HG02938 (cell line): Measurements from ENCODE around the gene CFAP47.
"Not testable (repeated sequence)": the region's sequence is repeated elsewhere in the genome, so short reads cannot be mapped to it uniquely, and the experiment has no call there.

Source experiments
- ATAC-seq: cut with Tn5 transposase; IDR thresholded peaks from one replicate; pipeline ENCODE4 v1.9.1; 2021; ENCODE audit warnings: mild to moderate bottlenecking, moderate library complexity; ENCODE audit not compliant: unreplicated experiment

The CFAP47 gene

DNA sequence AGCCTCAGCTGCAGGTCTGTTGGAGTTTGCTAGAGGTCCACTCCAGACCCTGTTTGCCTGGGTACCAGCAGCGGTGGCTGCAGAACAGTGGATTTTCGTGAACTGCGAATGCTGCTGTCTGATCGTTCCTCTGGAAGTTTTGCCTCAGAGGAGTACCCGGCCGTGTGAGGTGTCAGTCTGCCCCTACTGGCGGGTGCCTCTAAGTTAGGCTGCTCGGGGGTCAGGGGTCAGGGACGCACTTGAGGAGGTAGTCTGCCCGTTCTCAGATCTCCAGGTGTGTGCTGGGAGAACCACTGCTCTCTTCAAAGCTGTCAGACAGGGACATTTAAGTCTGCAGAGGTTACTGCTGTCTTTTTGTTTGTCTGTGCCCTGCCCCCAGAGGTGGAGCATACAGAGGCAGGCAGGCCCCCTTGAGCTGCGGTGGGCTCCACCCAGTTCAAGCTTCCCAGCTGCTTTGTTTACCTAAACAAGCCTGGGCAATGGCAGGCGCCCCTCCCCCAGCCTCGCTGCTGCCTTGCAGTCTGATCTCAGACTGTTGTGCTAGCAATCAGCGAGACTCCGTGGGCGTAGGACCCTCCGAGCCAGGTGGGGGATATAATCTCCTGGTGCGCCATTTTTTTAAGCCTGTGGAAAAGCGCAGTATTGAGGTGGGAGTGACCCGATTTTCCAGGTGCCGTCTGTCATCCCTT lies 315.4 kb downstream of the CFAP47 start:
- not testable (repeated sequence) for ATAC-seq

DNA sequence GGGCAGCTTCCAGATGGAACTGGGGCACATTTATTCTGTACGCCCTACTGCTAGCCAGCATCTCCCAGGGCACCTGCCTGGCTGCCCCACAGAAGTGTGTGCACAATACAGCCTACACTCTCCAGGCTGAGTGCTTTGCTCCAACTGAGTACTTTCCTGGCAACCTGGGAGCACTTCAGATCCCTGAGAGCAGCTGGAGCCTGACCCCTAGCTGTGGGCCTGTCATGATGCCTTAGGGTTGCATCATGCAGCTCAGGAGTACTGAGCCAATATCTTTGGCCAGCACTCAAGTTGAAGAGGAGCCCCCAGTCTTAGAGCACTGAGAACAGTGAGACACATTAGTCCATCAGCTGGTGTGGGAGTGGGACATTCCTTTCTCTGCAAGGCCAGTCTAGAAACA lies 321.9 kb downstream of the CFAP47 start:
- ATAC-seq: no peak

DNA sequence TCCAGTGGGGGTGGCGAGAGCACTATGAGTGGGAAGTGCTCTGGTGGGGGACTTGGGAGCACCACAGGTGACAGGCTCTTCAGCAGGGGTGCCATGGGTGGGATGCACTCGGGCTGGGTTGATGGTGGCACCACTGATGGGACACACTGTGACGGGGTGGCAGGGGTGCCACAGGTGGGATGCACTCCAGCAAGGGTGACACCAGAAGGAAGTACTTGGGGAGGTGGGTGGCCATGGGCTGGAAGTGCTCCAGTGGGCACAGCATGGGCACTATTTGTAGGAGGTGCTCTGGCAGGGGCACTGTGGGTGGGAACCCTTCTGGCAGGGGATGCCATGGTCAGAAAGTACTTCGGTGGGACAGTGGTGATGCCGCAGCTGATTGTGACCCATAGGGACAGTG lies 346.6 kb downstream of the CFAP47 start:
- no peak for ATAC-seq

DNA sequence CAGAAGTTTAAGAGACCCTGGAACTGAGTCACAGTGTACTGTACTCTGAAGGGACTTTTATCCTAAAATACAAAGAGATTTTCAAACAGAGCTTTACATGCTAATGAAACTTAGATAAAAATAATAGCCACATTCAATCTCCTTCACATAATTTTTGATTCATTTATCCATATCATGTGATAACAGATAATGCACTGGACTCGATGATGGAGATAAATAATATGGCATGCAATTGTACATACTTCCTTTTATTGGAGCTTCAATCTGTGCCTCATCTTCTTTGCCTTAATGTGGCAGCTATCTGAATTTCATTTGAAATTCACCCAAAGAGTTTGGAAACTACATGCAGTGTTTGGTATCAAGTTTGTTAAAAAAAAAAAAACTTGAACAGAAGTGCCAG lies 390.6 kb downstream of the CFAP47 start:
- no peak for ATAC-seq

DNA sequence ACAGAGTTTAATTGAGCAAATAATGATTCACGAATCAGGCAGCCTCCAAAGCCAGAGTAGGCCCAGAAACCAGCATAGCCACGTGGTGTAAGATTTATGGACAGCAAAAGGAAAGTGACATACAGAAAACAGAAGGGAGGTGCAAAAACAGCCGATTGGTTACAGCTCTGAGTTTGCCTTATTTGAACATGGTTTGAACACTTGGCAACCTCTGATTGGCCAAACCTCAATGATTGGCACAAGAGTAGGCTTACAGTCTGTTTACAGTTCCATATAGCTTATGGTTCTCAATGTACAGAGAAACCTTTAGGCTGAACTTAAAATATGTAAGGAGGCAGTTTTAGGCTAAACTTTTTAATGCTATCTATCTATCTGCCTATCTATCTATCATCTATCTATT lies 394.8 kb downstream of the CFAP47 start:
- ATAC-seq: no peak

DNA sequence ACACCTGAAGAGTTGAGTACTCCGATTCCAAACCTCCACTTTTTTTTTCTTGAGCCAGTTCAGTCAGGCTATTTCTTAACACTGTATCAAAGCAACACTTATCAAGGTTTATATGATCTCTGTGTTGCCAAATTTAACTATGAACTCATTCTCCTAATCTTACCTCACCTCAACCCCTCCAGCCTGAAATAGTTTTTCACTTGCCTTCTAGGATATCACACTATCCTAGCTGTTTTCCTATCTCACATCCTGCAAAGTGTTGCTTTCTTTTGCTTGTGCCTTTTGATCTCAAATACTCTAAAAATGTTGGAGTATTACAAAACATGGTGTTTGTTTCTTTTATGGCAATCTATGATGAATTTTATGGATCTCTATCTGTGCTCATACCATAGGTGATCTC lies 415.0 kb downstream of the CFAP47 start:
- ATAC-seq: no peak

DNA sequence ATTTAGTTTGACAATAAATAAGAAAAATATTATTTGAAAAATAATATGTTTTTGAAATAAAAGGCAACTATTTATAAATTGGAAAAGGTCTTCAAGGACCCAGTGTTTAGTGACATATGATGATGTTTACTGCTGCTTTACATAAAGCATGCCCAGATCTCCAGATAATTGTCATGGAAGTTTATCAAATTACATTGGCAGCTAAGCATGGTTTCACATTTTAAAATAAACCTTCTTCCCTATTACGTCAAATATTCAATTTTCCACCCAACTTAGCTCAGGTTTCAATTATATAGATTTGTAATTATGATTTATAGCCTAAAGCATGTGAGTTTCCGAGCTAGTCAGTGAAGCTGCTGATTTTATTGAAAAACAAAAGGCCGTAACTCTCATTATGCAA lies 417.2 kb downstream of the CFAP47 start:
- no peak for ATAC-seq

DNA sequence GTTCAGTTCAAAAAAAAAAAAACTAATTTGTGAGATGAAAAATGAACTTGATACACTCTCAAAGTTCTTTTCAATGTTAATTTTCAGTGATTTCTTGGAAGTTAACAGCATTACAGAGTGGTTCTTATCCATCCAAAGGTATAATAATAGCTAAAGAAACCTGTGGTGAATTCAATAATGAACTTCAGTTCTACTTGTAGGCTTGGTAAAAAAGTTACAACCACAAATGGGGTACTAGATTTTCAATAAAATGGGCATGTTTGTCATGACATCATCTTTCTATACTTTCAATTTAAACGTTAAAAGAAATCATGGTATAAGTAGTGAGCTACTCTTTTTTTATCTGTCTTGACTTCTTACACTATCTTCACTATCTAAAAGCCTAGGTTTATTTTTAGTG lies 424.8 kb downstream of the CFAP47 start:
- ATAC-seq: no peak

DNA sequence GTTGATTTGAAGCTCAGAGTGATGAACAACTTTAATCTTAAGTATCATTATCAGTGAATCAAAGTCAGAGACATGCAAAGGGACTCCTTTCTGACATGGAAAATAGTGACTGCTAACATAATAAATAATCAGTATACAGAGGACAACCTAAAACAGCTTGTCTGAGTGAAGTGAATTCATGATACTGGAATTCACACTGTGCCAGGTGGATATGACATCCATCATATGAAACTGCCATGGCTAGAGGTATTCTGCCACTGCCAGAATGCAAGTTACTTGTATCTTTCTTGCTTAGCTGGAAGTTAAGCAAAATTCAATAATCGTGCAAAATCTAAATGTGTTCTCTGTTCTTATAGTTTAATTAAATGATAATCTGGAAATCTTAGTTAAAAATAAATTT lies 429.0 kb downstream of the CFAP47 start:
- no peak for ATAC-seq

DNA sequence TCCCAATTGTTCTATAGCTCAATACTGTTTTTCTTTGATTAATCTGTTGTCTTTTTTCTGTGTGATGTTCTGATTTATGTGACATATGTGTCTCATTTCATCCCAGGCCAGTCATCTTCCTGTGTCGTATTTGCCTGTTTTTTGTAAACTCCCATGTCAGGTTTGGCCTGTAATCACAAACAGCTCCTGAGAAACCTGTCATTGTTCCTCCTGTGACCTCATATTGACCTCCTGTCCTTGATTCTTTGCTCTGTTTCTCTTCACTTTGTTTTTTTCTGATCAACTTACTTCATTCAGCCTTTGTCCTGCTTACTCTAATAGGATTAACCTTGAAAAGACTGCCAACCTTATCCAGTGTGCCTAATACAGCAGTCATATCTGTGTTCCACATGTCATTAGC lies 438.3 kb downstream of the CFAP47 start:
- ATAC-seq: no peak

DNA sequence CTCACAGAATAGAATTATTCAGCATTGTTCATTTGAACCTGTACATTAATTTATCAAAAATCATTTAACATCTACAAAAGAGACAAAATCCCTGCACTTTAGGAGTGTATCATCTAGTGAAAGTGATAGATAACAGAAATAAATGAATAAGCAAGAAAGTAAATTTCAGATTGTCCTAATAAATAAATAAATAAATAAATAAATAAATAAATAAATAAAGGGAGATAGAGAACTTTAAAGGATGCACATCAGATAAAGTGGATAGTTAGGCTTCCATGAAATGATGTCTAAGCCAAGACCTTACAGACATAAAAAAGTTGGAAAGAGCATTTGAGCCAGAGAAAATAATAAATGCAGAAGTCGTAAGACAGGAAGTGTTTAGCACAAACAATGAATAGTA lies 444.7 kb downstream of the CFAP47 start:
- ATAC-seq: no peak

DNA sequence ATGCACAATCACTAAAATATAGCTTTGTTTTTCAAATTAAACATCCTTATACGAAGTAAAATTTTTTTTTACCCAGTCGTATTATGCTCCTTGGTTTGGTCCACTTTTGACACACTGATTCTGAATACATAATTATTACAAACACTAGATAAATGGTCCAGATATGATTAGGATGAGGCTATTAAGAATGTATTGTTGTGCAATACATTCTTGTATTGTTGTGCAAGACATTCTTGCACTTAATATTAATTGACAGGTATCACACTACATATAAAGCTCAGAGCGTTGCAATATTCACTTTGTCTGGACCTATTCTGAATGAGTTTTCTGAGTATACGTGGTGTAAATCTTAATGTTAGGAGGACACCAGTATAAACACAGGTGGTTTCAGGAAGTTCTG lies 464.0 kb downstream of the CFAP47 start:
- no peak for ATAC-seq

DNA sequence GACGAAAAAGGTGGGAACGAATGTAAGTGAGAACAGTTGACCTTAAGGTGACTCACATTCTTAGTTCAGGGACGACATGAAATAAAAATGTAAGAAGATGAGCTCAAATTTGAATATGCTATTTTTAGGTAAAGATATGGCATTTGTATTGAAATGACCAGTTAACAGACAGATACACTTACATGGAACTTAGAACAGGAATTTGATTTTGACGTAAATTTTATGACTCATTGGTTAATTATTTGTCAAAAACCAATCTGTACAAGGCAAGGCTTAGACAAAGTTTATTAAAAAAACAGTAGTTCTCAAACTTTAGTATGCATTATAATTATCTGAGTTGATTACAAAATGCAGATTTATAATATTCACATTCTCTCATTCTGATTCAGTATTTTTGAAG lies 469.4 kb downstream of the CFAP47 start:
- no peak for ATAC-seq

DNA sequence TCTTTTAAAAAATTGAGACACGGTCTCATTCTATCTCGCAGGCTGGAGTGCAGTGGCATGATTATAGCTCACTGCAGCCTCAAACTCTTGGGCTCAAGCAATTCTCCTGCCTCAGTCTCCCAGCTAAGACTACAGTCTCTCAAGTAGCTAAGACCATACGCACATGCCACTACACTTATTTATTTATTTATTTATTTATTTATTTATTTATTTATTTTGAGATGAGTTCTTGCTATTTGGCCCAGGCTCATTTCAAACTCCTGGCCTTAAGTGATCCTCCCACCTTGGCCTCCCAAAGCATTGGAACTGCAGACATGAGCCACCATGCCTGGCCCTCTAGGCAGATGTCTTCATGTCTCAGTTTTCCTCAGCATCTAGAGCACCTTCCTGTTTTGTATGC lies 482.2 kb downstream of the CFAP47 start:
- no peak for ATAC-seq

DNA sequence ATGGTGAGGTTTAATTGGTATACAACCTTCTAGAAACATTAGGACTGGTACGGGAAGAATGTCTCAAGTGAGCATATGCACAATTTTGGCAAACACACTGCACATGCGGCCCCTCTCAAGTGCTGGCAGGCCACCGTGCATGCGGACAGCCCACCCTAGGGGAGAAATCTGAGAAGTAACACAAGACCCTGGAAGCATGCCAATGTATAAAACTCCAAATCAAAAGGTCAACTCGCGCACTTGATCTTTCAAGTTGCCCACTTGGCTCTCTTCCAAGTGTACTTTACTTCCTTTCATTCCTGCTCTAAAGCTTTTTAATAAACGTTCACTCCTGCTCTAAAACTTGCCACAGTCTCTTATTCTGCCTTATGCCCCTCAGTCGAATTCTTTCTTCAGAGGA lies 488.3 kb downstream of the CFAP47 start:
- no peak for ATAC-seq

DNA sequence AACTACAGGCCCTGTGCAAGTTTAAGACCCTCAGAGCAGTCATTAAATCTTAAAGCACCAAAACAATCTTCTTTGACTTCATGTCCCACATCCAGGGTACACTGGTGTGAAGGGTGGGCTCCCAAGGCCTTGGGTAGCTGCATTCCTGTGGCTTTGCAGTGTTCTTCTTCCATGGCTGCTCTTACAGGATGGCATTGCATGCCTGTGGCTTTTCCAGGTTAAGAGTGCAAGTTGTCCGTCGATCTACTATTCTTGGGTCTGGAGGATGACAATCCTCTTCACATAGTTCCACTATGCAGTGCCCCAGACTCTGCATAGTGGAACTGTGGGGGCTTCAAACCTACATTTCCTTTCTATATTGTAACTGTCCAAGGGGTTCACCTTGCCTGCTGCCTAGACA lies 494.5 kb downstream of the CFAP47 start:
- ATAC-seq: no peak

DNA sequence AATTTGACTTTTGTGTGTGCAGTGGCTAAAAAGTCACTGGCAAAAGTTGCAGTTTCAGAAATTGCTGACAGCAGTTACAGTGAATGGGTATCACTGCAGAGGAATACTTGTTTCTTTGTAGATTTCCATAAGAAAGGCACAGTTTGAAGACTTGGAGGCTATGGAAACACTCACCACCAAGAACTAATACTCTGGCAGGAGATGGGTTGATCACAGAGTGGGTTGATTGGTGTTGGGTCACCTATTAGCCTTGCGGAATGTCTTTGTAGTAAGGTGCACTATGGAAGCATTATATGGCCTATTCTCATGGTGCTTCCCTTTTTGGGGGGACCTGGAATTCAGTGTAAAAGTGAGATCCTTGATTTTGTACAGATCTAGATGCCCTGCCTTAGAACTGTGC lies 502.8 kb downstream of the CFAP47 start:
- ATAC-seq: no peak

DNA sequence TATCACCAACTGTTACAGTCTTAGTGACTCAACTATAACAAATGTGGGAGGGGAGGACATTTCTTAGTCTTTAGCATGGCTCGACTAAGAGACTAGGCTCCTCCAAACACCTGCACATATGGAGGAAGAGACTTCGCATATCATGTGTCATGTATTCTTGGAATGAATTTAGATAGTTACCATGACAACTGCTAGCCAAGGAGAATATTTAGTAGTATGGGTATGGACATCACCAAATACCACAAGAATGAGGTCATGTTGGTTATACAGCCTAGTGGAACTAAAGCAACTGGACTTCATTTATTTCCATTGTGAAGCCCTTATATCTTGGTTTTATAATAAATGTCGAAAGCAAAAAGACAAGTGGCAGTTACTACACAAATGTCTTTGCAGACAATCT lies 512.3 kb downstream of the CFAP47 start:
- no peak for ATAC-seq

DNA sequence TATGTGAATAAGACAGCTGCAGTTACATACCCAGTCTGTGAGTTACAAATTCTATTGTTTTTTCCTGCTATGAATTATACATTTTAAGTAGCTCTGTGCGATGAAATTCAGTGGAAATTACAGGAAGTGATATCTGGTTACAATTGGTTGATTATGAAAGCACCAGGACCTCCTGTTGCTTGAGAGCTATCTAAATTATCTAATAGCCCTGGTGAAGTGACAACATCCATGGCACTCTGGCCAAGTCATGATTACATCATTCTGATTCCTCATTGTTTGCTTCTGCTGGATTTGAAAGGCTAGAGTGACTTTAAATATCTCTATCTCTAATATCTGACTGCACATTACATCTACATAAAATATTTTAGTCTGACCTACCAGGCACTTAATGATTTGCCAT lies 515.0 kb downstream of the CFAP47 start:
- no peak for ATAC-seq
